OCI-LY3 (cell line): ENCODE measurements around the gene PRM1.

Source experiments
- CTCF ChIP-seq: fragments of 200-600, 300-600 bp; sonication (generic); IDR thresholded peaks from 2 replicates; pipeline ENCODE4 v1.5.1; 2014; ENCODE audit warnings: antibody characterized with exemption, low read length, low read depth
- EZH2phosphoT487 ChIP-seq: fragments of 200-600 bp; shearing (Covaris generic); IDR thresholded peaks from 2 replicates; pipeline ENCODE4 v1.6.1; 2018; ENCODE audit warnings: antibody characterized with exemption, mixed run types, low read depth

- TF ChIP-seq CTCF: no peak
- no peak for TF ChIP-seq EZH2phosphoT487
Measured at GRCh38 chr16:11326084-11326736, 45.1 kb upstream of the PRM1 start.
